ENCODE results near the gene PLA2G2D.
"Not testable (repeated sequence)": the region's sequence is repeated elsewhere in the genome, so short reads cannot be mapped to it uniquely, and the experiment has no call there.

The PLA2G2D gene

DNA sequence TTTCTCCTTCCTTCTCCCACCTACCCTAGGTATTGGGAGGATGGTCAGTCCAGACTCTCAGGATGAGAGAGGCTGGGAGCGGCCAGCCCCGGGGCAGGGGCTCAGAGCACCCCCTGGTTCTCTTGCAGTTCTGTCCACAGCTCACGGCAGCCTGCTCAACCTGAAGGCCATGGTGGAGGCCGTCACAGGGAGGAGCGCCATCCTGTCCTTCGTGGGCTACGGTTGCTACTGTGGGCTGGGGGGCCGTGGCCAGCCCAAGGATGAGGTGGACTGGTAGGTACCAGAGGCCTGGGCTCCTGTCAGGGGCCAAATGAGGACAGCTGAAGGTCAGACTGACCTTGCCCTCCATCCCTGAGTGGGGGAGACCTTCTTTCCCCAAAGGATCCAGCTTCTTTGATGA lies 24.0 kb upstream of the PLA2G2D start:
- no peak for DNase-seq (ENCODE audit: low read depth in 2 of 2)

GRCh38 chr1:20142001-20142710 lies 22.8 kb upstream of the PLA2G2D start:
- DNase-seq (ENCODE audit: low read depth in 2 of 2) = no peak

- DNase-seq (ENCODE audit: low read depth in 2 of 2) = no peak
These were observed 22.1 kb upstream of the PLA2G2D start for GRCh38 chr1:20141466-20141865.

- no peak for DNase-seq (ENCODE audit: low read depth in 2 of 2)
These were observed 21.7 kb upstream of the PLA2G2D start for GRCh38 chr1:20141001-20141400.

DNA sequence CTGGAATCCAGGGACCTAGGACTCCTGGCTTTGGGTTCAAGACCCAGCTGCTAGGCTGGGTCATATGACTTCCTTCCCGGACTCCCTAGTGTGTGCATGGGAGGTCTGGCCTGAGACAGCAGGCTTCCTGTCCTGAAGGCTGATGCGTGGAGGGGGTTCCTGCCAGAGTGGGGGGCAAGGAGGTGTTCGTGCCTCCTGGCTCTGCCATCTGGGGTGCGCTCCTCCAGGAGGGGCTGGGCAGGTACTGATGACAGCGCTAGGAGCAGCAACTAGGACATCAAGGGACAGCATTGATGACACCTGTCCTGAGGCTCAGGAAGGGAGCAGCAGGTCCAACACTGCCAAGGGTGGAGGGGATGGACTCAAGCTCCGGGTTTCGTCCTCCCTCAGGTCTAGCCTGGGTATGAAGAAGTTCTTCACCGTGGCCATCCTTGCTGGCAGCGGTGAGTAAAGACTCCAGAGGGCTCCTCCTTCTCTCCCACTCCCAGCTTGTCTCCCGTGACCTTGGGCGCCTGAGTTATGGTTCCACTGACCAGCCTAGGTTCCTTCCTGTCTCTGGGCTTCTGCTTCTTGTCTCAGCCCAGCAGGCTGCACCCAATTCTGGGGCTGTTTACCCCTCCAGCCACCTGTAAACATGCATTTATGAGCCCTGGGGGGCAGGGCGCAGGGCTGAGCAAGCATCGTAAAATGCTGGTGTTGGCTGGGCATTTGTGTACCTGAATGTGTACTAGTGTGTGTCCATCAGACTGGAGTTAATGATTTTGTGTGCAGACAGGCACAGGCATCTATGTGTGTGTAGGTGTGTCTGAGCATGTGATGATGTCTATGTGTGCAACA lies 20.7 kb upstream of the PLA2G2D start:
- DNase-seq (ENCODE audit: low read depth in 2 of 2) = no peak

DNA sequence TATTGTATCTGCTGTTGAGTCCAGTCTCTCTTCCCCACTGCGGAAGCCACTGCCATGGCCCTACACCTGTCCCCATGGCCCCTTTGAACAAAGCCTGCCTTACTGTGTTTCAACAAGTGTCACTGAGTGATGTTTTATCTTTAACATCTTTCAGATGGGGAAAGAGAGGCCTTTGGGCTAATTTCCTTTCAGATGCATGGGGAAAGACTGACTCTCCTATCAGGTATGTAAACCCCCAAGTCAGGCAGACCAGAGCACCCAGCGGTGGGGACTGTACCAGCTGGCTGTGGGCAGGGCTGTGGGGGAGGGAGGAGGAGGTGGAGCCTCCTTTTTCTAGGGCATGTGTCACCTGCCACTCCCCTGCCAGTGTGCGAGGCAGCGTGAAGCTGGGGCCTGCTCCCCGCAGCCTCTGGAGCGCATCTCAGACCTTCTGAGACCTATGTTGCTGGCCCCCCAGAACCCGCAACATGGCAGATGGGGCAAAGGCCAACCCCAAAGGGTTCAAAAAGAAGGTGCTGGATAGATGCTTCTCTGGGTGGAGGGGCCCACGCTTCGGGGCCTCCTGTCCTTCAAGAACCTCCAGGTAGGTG lies 19.7 kb upstream of the PLA2G2D start, which contains the start of gene PLA2G2F:
TSS of gene PLA2G2F (plus strand) at position 363 of the 590 bp plus-strand sequence. CDS start at position 468, 105 bp downstream.
- DNase-seq (ENCODE audit: low read depth in 2 of 2) = no peak

DNA sequence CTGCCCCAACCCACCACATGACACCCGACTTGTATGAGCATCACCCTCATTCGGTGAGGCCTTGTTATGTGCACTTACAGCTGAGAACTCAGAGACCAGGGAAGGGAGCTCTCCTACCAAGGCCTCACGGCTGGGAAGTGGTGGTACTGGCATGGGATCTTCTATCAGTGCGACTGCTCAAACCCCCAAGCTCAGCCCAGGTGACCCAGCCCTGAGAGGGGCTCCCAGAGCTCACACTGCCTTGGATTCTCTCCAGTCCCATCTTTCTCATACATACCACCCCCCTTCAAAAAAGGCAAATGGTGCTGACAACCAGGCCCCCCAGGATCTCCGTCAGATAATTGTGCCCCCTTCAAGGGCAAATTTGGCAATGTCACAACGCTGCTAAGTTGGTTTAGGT lies 19.0 kb upstream of the PLA2G2D start:
- DNase-seq (ENCODE audit: low read depth in 2 of 2) = no peak

- no peak for DNase-seq (ENCODE audit: low read depth in 2 of 2)
These were observed 18.3 kb upstream of the PLA2G2D start for GRCh38 chr1:20137604-20138003.

- no peak for DNase-seq (ENCODE audit: low read depth in 2 of 2)
These were observed 17.7 kb upstream of the PLA2G2D start for GRCh38 chr1:20137055-20137454.

DNA sequence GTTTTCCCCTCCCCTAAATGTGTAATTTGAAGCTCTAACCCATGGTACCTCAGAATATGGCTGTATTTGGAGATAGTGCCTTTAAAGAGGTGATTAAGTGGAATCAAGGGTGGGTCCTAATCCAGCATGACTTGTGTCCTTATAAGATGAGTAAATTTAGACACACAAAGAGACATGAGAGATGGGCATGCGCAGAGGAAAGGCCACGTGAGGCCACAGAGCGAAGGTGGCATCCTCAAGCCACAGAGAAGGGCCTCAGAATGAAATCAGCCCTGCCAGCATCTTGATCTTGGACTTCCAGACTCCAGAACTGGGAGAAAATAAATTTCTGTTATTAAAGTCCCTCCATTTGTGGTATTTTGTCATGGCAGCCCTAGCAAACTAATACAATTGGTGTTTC lies 16.9 kb upstream of the PLA2G2D start:
- DNase-seq (ENCODE audit: low read depth in 2 of 2) = no peak

DNA sequence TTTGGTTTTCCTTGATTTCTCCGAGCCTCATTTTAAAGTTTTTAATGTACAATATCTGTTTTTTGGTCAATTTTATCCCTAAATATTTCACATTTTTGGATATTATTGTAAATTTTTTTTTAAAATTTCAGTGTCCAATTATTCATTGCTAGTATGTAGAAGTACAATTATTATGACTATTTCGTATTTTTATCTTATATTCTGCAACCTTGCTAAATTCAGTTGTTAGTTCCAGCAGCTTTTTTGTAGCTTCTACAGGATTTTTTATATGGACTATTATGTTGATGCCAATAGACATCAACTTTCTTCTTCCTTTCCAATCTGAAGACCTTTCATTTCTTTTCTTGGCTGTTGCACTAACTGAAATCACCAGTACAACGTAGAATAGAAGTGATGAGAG lies 15.7 kb upstream of the PLA2G2D start:
- no peak for DNase-seq (ENCODE audit: low read depth in 2 of 2)

GRCh38 chr1:20130518-20130917 lies 11.2 kb upstream of the PLA2G2D start:
- DNase-seq (ENCODE audit: low read depth in 2 of 2) = not testable (repeated sequence)

DNA sequence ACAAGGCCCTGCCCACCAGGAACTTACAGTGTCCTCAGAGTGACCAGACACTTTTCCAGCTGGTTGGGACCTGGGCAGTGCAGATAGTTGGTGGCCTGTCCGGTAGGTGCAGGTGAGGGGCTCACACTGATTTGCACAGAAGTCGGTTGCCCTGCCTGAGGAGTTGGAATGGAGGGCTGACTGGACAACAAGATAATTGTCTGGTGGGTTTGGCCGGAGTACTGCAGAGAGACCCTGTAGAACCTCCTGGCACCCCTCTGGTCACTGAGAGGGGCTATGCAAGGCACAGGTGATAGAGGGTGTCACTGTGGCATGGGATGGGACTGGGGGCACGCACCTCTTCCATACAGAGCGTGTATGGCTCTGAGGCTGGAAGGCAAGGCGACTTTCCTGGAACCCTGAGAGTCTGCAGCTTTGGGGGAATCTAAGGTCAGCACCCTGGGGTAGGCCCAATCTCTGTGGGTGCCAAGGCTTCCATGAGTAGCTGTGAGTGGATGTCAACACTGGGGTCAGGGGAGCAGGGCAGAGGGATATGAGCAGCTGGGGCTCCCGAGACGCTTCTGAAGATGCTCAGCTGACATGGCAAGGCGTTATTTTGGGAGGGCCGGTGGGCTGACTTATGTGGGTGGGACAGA lies 7.6 kb upstream of the PLA2G2D start:
- no peak for DNase-seq (ENCODE audit: low read depth in 2 of 2)

DNA sequence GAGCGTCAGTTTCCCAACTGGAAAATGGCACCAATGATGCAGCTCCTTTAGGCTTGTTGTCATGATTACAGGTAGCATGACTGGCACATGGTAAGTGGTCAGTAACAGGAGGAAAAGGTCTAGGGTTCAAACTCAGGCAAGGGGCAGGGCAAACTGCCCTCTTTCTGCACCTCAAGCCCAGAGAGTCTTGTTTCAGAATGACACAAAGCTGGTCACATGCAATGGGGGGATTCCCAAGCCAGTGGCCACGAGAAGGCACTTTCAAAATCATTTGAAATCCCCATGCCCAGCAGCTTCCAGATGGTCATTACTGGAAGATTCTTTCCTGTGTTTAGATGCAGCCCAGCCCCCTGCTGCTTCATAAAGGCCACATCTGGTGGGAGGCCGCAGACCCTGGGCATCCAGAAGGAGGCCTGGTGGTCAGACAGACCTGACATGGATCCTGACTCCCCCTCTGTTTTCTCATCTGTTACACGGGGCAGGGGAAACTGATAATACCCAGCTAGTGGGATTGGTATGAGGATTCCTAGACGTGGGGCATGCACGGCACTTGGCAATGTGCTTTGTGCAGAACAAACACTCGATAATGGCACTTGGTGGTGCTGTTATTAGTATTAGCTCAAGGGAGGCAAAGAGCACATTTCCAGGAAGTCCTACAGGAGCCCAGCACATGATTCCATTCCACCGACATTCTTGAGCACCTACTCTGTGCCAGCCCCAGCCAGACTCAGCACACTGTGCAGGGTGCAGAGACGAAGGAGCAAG lies 6.9 kb upstream of the PLA2G2D start:
- DNase-seq (ENCODE audit: low read depth in 2 of 2) = no peak

DNA sequence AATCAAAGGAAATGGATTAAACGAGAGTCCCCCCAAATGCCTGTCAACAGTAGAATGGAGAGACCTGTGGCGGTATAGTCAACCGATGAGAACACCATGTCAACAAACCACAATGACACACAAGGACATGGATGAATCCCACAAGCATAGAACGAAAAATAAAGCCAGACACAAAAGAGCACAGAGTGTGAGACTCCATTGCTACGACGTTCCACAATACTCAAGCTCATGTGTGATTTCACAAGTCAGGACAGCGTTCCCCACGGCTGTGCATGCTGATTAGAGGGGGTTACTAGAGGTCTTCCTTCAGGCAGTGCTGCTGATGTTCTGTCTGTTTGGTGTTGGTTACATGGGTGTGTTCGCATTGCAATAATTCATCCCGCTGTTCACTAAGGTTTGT lies 5.8 kb upstream of the PLA2G2D start:
- no peak for DNase-seq (ENCODE audit: low read depth in 2 of 2)

- DNase-seq (ENCODE audit: low read depth in 2 of 2) = no peak
These were observed 5.2 kb upstream of the PLA2G2D start for GRCh38 chr1:20124456-20125057.

DNA sequence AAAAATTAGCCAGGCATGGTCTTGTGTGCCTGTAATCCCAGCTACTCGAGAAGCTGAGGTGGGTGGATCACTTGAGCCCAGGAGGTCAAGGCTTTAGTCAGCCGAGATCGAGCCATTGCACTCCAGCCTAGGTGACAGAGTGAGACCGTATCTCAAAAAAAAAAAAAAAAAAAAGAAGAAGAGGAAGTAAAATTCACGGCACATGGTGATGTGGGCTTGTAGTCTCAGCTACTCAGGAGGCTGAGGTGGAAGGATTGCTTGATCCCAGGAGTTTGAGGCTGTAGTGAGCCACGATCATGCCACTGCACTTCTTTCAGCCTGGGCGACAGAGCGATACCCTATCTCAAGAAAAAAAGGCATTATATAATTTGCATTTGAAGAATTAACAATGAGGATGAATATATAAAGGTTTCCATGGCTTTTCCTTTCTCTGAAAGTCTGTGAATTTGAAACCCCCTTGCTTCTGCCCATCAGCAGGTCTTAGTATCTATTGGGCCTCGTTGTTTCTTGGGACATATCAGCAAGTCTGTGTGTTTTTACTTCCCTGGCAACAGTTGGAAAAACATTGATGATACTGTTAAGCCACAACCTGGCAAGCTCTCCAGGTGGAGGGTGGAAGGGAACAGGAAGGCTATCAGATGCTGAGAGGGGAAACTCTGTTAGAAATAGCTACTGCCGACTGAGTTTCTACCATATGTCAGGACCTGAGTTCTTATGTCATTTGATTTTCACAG lies 4.6 kb upstream of the PLA2G2D start:
- no peak for DNase-seq (ENCODE audit: low read depth in 2 of 2)

DNA sequence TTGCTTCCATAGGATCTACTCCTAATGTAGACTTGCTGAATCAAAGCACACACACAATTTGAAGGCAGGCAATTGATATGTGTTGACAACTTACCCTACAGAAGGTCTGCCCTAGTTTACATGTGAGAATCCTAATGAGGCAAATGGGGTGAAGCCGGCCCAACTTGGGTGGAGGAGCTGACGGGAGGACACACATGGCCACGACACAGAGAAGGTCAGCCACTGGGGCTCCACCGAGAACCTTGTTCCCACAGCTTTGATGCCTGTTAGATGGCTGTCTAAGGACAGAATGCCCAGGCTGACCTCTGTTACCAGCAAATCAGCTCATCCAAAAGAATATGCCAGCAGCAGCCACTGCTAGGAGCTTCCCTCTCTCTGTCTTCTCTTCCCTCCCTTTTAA lies 1.5 kb upstream of the PLA2G2D start:
- DNase-seq (ENCODE audit: low read depth in 2 of 2) = no peak

GRCh38 chr1:20117236-20117635 lies 2.1 kb downstream of the PLA2G2D start:
- no peak for DNase-seq (ENCODE audit: low read depth in 2 of 2)

DNA sequence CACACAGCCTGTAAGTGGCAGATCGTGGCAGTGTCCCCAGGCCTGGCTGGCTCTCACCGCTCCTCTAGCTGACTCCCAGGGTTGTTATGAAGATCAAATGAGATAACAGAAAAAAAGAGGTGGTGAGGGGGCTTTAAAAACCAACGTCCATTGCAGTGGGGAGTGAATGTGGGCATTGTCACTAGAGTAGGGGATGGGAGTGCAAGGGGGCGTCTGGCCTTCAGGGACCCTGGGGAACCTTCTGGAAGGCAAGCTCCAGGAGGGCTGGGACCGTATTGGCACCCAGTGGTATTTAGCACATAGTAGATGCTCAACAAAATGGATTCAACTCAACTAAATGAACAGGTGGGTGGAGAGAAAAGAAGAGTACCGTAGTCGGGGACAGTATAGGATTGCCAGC lies 3.4 kb downstream of the PLA2G2D start:
- DNase-seq (ENCODE audit: low read depth in 2 of 2) = no peak

Data from stimulated activated CD8-positive, alpha-beta memory T cell treated with anti-CD3 and anti-CD28 coated beads, Interleukin-7, amount 100 ng/mL, for 4 hours (primary cell).